KBM-7 (cell line): Measurements from ENCODE around the gene PNISR.

Experiments
- DNase-seq: peaks from one replicate; pipeline ENCODE4 v3.0.0-alpha.2; 2015
- in situ Hi-C: fragments of 300-500 bp; cut with MboI; formaldehyde crosslinking; loops from 2 replicates; pipeline ENCODE4 v1.14.3; 2020; ENCODE audit warnings: low sequenced_read_pairs, low pct_unique_long_range_greater_than_20kb, mixed read lengths

PNISR gene

GRCh38 chr6:99349171-99350141, 75.7 kb downstream of the PNISR start, which contains the start of gene FAXC:
Gene FAXC (minus strand): TSS chr6:99349674. CDS start chr6:99349372, 302 bp downstream.
- DNase-seq, result peak; percentile 33
- in situ Hi-C loops, result no loop called here

GRCh38 chr6:99348288-99349170, 76.6 kb downstream of the PNISR start:
- DNase-seq, result no peak
- in situ Hi-C loops, result no loop called here
